NCI-H187 (cell line): Measurements from ENCODE around the gene STC2.

ENCODE experiments used
- DNase-seq, 2 experiments: peaks; one replicate each; lab custom pipeline; 2025; lab: John Stamatoyannopoulos, UW

STC2 gene

GRCh38 chr5:173265433-173265832 lies 62.8 kb downstream of the STC2 start:
- no peak for DNase-seq
